ENCODE measurements around the gene CR2.

- TF ChIP-seq CTCF (IDR thresholded peaks at IDR 0.05): no peak
- TF ChIP-seq POLR2A (IDR thresholded peaks at IDR 0.05): no peak
- TF ChIP-seq EP300 (IDR thresholded peaks at IDR 0.05): no peak
Observed at GRCh38 chr1:207418351-207418750, 35.8 kb upstream of the CR2 start.

All from ovary (tissue), 3 donors.